ENCODE data around the gene KCNE3. TPM values are rescaled to one million over a fixed set of nuclear protein-coding genes. Genes with fewer than 3 reads are reported as not detected.

The KCNE3 gene
- total RNA-seq, 1 experiment from 2014 or later: 4.9 TPM

DNA sequence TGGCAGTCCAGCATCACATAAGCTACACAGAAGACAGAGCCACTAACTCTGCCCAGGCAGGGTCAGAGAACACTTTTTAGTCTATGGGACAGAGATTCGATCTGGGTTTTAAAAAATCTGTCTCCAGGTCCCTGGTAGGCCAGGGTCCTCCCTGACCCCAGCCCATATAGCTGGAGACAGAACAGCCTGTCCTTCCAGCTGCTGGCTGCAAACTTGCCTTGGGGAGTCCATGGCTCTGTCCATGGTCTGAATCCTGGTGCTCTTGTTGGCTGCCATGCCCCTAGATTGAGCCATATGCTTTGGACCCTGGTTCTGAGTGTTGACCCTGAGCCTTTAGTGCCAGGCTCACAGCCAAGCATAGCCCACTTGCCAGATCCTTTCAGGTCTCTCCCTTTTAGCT, 39.5 kb upstream of the KCNE3 start:
- no peak overlapping the region for H3T11ph ChIP-seq (ENCODE audit: low read length)
- no peaks in the 10 kb centered on the region for H3K23me2 ChIP-seq (ENCODE audit: insufficient read length, low read depth, low read length, poor library complexity, severe bottlenecking)
- no peak overlapping the region for H2BK20ac ChIP-seq (ENCODE audit: low read depth, low read length, poor library complexity, severe bottlenecking)
- H4K8ac ChIP-seq (replicated peaks; ENCODE audit: insufficient read length, low read depth, low read length): no peak overlapping the region
- no peak overlapping the region for H2AFZ ChIP-seq (ENCODE audit: low read length)
- no peak overlapping the region for H4K5ac ChIP-seq (ENCODE audit: insufficient read length, low read depth, low read length)
- TF ChIP-seq, protein P1, sequence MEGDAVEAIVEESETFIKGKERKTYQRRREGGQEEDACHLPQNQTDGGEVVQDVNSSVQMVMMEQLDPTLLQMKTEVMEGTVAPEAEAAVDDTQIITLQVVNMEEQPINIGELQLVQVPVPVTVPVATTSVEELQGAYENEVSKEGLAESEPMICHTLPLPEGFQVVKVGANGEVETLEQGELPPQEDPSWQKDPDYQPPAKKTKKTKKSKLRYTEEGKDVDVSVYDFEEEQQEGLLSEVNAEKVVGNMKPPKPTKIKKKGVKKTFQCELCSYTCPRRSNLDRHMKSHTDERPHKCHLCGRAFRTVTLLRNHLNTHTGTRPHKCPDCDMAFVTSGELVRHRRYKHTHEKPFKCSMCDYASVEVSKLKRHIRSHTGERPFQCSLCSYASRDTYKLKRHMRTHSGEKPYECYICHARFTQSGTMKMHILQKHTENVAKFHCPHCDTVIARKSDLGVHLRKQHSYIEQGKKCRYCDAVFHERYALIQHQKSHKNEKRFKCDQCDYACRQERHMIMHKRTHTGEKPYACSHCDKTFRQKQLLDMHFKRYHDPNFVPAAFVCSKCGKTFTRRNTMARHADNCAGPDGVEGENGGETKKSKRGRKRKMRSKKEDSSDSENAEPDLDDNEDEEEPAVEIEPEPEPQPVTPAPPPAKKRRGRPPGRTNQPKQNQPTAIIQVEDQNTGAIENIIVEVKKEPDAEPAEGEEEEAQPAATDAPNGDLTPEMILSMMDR (conservative IDR thresholded peaks at IDR 0.05): no peak
- Mint-ChIP-seq H3K36me3 (ENCODE audit: insufficient read depth in 1 of 3, low read depth in 3 of 3) (peaks cover 5 to 10% (median 9%) of the 10 kb centered on the region in 3 experiments), H3K4me1 (no peaks in the 10 kb centered on the region; a peak in 1 of 4 replicates), H3K27ac (no peak overlapping the region), H3K9me3 (peaks cover 13 to 19% of the 10 kb centered on the region in 2 experiments), H3K4me3 (no peak overlapping the region), H3K27me3 (ENCODE audit: low read depth) (no peaks in the 10 kb centered on the region; the same call in 1 of the 2 replicates)
- H3K4me1 ChIP-seq (ENCODE audit: insufficient read depth, low read length): no peaks in the 10 kb centered on the region
- no peaks in the 10 kb centered on the region for H4K20me1 ChIP-seq (ENCODE audit: control insufficient read depth, insufficient read depth, insufficient read length)
- no peak overlapping the region for H3K23ac ChIP-seq (ENCODE audit: insufficient read length, low read depth, low read length)
- H3K9ac ChIP-seq (ENCODE audit: extremely low read depth, insufficient read length, low read length): no peak overlapping the region
- no peak overlapping the region for H3K4me2 ChIP-seq (ENCODE audit: insufficient read depth, insufficient read length, low read length)
- no peak overlapping the region for H2BK12ac ChIP-seq (ENCODE audit: insufficient read length, low read depth, low read length)
- no peak overlapping the region for H3K56ac ChIP-seq (ENCODE audit: insufficient read length, low read depth, low read length)
- H2BK5ac ChIP-seq (ENCODE audit: insufficient read length, low read length): no peak overlapping the region
- H4K91ac ChIP-seq (ENCODE audit: insufficient read length, low read depth, low read length): no peak overlapping the region
- H3K14ac ChIP-seq (ENCODE audit: insufficient read depth, low read length): no peak overlapping the region
- H2AK5ac ChIP-seq (ENCODE audit: insufficient read length, low read length): no peak overlapping the region
- no peaks in the 10 kb centered on the region for H3K27me3 ChIP-seq (ENCODE audit: insufficient read depth, low read length)
- no peak overlapping the region for H3K27ac ChIP-seq (ENCODE audit: insufficient read length, low read depth, low read length)
- no peaks in the 10 kb centered on the region for H3K79me1 ChIP-seq (ENCODE audit: insufficient read depth, low read depth, low read length, poor library complexity, severe bottlenecking)
- H3K18ac ChIP-seq (ENCODE audit: insufficient read length, low read depth, low read length): no peak overlapping the region
- DNase-seq: no peak
- H3K79me2 ChIP-seq (ENCODE audit: insufficient read depth, low read length): no peaks in the 10 kb centered on the region
- H2BK15ac ChIP-seq (ENCODE audit: low read depth, low read length): no peak overlapping the region
- no peak overlapping the region for H2BK120ac ChIP-seq (ENCODE audit: low read depth, low read length, poor library complexity, severe bottlenecking)
- WGBS (ENCODE audit: extremely low coverage, insufficient read length, low lambda C conversion rate): no CpG with 5 or more reads among the region's 1 CpG
- peaks cover 7% of the 10 kb centered on the region for H3K9me3 ChIP-seq (ENCODE audit: control insufficient read depth, low read depth, low read length)
- no peak overlapping the region for H3K4ac ChIP-seq (ENCODE audit: low read depth, low read length)

Data from H9 (cell line).